ENCODE results near the gene AOAH.

GRCh38 chr7:36490419-36490830 lies 233.9 kb downstream of the AOAH start:
- TF ChIP-seq EZH2phosphoT487 (IDR thresholded peaks at IDR 0.05; ENCODE audit: borderline replicate concordance, low read length) (no peak), CTCF (IDR thresholded peaks at IDR 0.05; ENCODE audit: low read depth, low read length, poor library complexity, severe bottlenecking) (no peak)

Data from DOHH2 (cell line).